ENCODE measurements around the gene TNFRSF8. TPM values are rescaled to one million over a fixed set of nuclear protein-coding genes. Genes with fewer than 3 reads are reported as not detected.

TNFRSF8 gene
- total and polyA plus RNA-seq, 2 donors (not counting 1 experiment from before 2014, with no cell fraction given), result 0.05 TPM; not detected in 1

DNA sequence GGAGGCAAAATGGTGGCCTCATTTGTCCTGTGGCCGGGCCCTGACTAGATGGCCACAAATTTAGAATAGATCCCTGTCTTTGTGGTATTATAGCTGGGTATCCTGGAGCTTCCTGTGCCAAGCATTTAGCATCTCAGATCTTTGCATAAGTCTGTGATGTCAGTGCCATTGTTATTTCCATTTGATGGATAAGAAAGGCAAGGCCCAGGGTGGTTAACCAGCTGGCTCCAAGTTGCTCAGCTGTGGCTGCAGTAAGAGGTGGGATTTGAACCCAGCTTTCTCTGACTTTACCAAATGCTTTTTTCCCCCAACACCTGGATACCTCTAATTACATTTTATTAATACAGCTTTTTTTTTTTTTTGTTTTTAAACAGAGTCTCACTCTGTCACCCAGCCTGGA, 11.7 kb upstream of the TNFRSF8 start:
- TF ChIP-seq, protein P1, sequence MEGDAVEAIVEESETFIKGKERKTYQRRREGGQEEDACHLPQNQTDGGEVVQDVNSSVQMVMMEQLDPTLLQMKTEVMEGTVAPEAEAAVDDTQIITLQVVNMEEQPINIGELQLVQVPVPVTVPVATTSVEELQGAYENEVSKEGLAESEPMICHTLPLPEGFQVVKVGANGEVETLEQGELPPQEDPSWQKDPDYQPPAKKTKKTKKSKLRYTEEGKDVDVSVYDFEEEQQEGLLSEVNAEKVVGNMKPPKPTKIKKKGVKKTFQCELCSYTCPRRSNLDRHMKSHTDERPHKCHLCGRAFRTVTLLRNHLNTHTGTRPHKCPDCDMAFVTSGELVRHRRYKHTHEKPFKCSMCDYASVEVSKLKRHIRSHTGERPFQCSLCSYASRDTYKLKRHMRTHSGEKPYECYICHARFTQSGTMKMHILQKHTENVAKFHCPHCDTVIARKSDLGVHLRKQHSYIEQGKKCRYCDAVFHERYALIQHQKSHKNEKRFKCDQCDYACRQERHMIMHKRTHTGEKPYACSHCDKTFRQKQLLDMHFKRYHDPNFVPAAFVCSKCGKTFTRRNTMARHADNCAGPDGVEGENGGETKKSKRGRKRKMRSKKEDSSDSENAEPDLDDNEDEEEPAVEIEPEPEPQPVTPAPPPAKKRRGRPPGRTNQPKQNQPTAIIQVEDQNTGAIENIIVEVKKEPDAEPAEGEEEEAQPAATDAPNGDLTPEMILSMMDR (conservative IDR thresholded peaks at IDR 0.05 in 1 of 2, IDR thresholded peaks at IDR 0.05 in 1 of 2; ENCODE audit: low read depth in 1 of 2, low read length in 2 of 2), result no peak
- no peak for TF ChIP-seq EZH2 (IDR thresholded peaks at IDR 0.05; ENCODE audit: low read length, missing control alignments)
- Histone ChIP-seq H3K4me2 (ENCODE audit: extremely low read depth, insufficient read depth, low read length) (no peak overlapping the region), H3K79me2 (ENCODE audit: control insufficient read depth, insufficient read depth, low read length) (no peaks in the 10 kb centered on the region), H3K4me3 (replicated peaks in 1 of 4; ENCODE audit: control extremely low read depth in 1 of 4, insufficient read depth in 1 of 4, low read depth in 3 of 4, low read length in 4 of 4) (no peak overlapping the region), H3K9ac (ENCODE audit: insufficient read depth, low read length) (no peak overlapping the region), H3K36me3 (ENCODE audit: control insufficient read depth, insufficient read depth, low read length) (no peaks in the 10 kb centered on the region), H3K27me3 (ENCODE audit: control insufficient read depth, insufficient read depth, low read length) (peaks cover 4% of the 10 kb centered on the region), H3K27ac (ENCODE audit: insufficient read depth, low read length) (no peak overlapping the region), H2AFZ (ENCODE audit: low read length) (no peak overlapping the region), H3K9me3 (ENCODE audit: control insufficient read depth, insufficient read depth, low read depth, low read length) (no peaks in the 10 kb centered on the region), H4K20me1 (ENCODE audit: control insufficient read depth, extremely low read depth, insufficient read depth, low read length) (no peaks in the 10 kb centered on the region), H3K4me1 (ENCODE audit: control insufficient read depth, extremely low read depth, insufficient read depth, low read length) (peaks cover 4% of the 10 kb centered on the region)
- no peak for DNase-seq (ENCODE audit: low read depth in 2 of 2)

- Histone ChIP-seq H4K20me1 (ENCODE audit: control insufficient read depth, extremely low read depth, insufficient read depth, low read length) (no peaks in the 10 kb centered on the region), H3K9me3 (ENCODE audit: control insufficient read depth, insufficient read depth, low read depth, low read length) (no peaks in the 10 kb centered on the region), H3K36me3 (ENCODE audit: control insufficient read depth, insufficient read depth, low read length) (no peaks in the 10 kb centered on the region), H3K4me1 (ENCODE audit: control insufficient read depth, extremely low read depth, insufficient read depth, low read length) (peaks cover 4% of the 10 kb centered on the region), H3K27ac (ENCODE audit: insufficient read depth, low read length) (peak overlapping the region; percentile 18), H2AFZ (ENCODE audit: low read length) (peak overlapping the region; percentile 1), H3K4me3 (replicated peaks in 1 of 4; ENCODE audit: control extremely low read depth in 1 of 4, insufficient read depth in 1 of 4, low read depth in 3 of 4, low read length in 4 of 4) (no peak overlapping the region), H3K79me2 (ENCODE audit: control insufficient read depth, insufficient read depth, low read length) (no peaks in the 10 kb centered on the region), H3K27me3 (ENCODE audit: control insufficient read depth, insufficient read depth, low read length) (peaks cover 4% of the 10 kb centered on the region), H3K4me2 (ENCODE audit: extremely low read depth, insufficient read depth, low read length) (no peak overlapping the region), H3K9ac (ENCODE audit: insufficient read depth, low read length) (no peak overlapping the region)
- peak; percentile 83 to 85 for DNase-seq (ENCODE audit: low read depth in 2 of 2)
- TF ChIP-seq EZH2 (IDR thresholded peaks at IDR 0.05; ENCODE audit: low read length, missing control alignments), result no peak
- TF ChIP-seq, protein P1 (conservative IDR thresholded peaks at IDR 0.05 in 1 of 2, IDR thresholded peaks at IDR 0.05 in 1 of 2; ENCODE audit: low read depth in 1 of 2, low read length in 2 of 2), result no peak
These were observed 11.0 kb upstream of the TNFRSF8 start for GRCh38 chr1:12052008-12052573.

GRCh38 chr1:12052997-12053686, 10.0 kb upstream of the TNFRSF8 start:
- H3K4me1 ChIP-seq (ENCODE audit: control insufficient read depth, extremely low read depth, insufficient read depth, low read length), result peaks cover 4% of the 10 kb centered on the region
- H3K79me2 ChIP-seq (ENCODE audit: control insufficient read depth, insufficient read depth, low read length), result no peaks in the 10 kb centered on the region
- H3K9ac ChIP-seq (ENCODE audit: insufficient read depth, low read length), result no peak overlapping the region
- no peak overlapping the region for H2AFZ ChIP-seq (ENCODE audit: low read length)
- H3K4me3 ChIP-seq (replicated peaks in 1 of 4; ENCODE audit: control extremely low read depth in 1 of 4, insufficient read depth in 1 of 4, low read depth in 3 of 4, low read length in 4 of 4), result no peak overlapping the region
- DNase-seq (ENCODE audit: low read depth in 2 of 2), result no peak
- no peaks in the 10 kb centered on the region for H4K20me1 ChIP-seq (ENCODE audit: control insufficient read depth, extremely low read depth, insufficient read depth, low read length)
- no peak for TF ChIP-seq EZH2 (IDR thresholded peaks at IDR 0.05; ENCODE audit: low read length, missing control alignments)
- TF ChIP-seq, protein P1 (conservative IDR thresholded peaks at IDR 0.05 in 1 of 2, IDR thresholded peaks at IDR 0.05 in 1 of 2; ENCODE audit: low read depth in 1 of 2, low read length in 2 of 2), result no peak
- H3K4me2 ChIP-seq (ENCODE audit: extremely low read depth, insufficient read depth, low read length), result no peak overlapping the region
- H3K36me3 ChIP-seq (ENCODE audit: control insufficient read depth, insufficient read depth, low read length), result no peaks in the 10 kb centered on the region
- H3K9me3 ChIP-seq (ENCODE audit: control insufficient read depth, insufficient read depth, low read depth, low read length), result no peaks in the 10 kb centered on the region
- no peak overlapping the region for H3K27ac ChIP-seq (ENCODE audit: insufficient read depth, low read length)
- H3K27me3 ChIP-seq (ENCODE audit: control insufficient read depth, insufficient read depth, low read length), result no peaks in the 10 kb centered on the region
